HG02885 (cell line): Measurements from ENCODE around the gene GPR183.
"Not testable (repeated sequence)": the region's sequence is repeated elsewhere in the genome, so short reads cannot be mapped to it uniquely, and the experiment has no call there.

ENCODE experiments used
- ATAC-seq: cut with Tn5 transposase; IDR thresholded peaks from one replicate; pipeline ENCODE4 v1.9.1; 2021; ENCODE audit warnings: mild to moderate bottlenecking; ENCODE audit not compliant: unreplicated experiment, poor library complexity

The GPR183 gene

GRCh38 chr13:99254830-99255229 lies 52.4 kb downstream of the GPR183 start:
- no peak for ATAC-seq

DNA sequence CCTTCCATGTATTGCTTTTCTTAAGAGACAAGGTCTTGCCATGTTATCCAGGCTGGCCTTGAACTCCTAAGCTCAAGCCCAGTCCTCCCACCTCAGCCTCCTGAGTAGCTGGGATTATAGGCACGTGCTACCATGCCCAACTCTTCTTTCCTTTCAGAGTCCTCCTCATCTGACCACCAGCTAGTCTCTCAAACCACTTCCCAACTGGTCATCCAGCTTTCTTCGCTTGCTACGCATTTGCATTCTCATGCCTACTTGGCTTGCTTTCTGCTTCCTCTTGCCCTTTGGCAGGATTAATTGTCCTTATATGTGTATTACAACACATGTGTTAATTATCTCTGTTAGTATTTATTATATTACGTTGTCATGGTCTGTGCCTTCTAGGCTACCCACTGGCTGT lies 55.3 kb downstream of the GPR183 start:
- no peak for ATAC-seq

GRCh38 chr13:99250982-99251825 lies 56.0 kb downstream of the GPR183 start:
- no peak for ATAC-seq

GRCh38 chr13:99249606-99250005 lies 57.6 kb downstream of the GPR183 start:
- ATAC-seq = not testable (repeated sequence)

DNA sequence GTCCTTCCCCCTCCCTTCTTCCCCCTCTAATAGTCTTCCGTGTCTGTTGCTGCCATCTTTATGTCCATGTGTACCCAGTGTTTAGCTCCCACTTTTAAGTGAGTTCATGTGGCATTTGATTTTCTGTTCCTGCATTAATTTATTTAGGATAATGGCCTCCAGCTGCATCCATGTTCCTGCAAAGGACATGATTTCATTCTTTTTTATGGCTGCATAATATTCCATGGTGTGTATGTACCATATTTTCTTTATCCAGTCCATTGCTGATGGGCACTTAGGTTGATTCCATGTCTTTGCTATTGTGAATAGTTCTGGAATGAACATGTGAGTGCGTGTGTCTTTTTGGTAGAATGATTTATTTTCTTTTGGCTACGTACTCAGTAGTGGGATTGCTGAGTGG lies 58.0 kb downstream of the GPR183 start:
- not testable (repeated sequence) for ATAC-seq

GRCh38 chr13:99246100-99246499 lies 61.1 kb downstream of the GPR183 start:
- ATAC-seq = no peak
